HG03196 (cell line): ENCODE measurements around the gene GGACT.

ENCODE experiments used
- ATAC-seq: cut with Tn5 transposase; IDR thresholded peaks from one replicate; pipeline ENCODE4 v1.9.1; 2021; ENCODE audit not compliant: unreplicated experiment

Gene GGACT

DNA sequence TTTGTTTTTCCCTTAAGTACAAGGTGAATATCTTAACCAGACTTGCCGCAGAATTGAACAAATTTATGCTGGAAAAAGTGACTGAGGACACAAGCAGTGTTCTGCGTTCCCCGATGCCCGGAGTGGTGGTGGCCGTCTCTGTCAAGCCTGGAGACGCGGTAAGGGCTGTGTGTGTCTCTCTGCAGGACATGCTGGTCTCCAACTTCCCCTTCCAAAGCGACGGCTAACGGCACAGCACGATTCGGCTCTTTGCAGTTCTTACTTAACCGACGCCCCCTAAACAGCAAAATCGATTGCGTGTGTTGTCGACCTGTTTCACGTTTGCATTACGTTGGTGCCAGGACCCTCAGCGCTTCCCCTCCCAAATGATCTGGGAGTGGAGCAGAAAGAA, 73.2 kb downstream of the GGACT start:
- no peak for ATAC-seq

DNA sequence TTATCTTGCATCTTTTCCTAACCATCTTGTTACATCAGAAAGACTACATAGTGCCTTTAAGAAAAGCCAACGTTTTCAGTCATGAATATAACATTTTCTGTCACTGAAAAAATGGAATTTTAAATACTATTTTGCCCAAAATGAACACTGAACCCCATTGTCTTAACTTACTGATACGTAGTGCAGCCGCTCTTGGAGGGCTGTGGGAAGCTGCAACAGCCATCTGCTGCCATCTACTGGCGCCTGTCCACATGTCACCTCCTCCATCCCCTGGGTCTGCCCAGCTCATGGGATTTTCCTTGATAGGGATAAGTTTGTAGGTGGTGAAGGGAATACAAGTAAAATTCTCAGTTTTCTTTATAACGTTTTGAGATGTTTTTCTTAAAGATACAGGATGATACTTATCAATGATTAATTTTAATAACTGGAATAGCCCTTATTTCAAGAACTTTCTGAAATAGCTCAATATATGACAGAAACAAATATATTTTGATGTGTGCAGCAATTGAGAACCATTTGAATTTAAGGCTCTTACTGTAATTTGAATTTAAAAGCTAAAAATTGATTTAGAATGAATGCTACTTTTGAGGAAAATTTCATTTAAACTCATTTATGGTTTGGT, 73.7 kb downstream of the GGACT start:
- peak; percentile 74 for ATAC-seq

DNA sequence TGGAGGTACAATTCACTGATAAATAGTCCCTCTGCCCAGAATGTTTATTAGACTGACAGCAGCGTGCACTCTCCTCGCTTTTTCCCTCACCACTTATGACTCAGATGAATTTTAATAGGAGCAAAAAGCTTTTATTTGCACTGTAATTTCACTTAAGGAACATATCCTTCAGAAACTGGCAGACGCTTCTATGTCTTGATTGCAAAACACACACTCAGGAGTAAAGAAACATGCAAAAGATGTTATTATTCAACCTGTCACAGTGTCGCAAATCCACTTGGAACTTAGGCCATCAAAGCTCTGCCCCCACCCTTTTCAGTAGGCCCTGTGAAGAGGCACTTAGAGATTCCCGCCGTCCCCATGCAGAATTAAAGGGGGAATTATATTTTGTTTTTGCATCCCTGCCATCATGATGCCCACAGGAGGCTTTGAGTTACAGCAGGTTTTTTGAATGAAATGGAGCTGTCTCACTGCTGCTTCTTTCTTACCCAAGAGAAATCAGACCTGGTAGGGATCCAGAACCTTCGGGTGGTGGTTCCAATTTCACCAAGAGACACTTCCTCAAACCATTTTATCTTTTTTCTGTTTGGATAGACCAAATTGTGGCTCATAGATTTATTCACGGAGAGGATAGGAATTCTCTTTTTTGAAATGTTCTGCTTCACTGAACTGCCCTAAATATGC, 74.5 kb downstream of the GGACT start:
- ATAC-seq: no peak

DNA sequence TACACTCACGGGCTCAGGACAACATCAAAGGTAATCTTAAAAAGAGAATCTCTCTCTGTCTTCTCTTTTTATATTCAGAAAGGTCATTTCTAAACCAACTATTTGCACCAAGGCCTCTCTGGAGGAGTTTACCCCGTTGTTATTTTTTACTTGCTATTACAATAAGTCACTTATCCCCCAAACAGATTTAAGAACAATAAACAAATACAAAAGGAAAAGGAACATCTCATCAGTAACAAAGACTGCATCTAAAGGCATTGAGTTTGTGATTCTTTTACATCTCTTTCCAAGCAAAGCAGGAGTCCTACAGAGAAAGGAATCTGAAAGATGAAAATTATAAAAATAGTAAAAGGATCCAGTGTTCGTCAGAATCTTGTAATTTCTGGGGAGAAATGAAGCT, 75.4 kb downstream of the GGACT start:
- no peak for ATAC-seq

DNA sequence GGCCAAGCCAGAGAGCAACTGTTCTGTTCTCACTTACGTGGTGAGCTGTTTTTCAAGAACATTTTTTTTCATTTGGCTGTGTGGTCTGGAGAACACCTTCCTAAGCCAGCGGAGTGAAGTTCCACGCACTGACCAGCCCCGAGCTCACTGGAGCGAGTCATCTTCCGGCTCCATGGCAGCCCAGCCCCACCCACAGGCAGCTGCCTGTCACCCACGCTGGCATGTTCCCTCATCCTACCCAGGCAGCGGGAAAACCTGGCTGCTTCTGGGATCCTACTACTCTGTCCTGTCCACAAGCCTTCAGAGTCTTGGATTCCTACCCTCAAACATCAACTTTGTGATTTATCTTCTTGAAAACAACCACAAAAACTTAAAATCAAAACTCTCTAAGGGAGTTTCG, 76.2 kb downstream of the GGACT start:
- no peak for ATAC-seq

DNA sequence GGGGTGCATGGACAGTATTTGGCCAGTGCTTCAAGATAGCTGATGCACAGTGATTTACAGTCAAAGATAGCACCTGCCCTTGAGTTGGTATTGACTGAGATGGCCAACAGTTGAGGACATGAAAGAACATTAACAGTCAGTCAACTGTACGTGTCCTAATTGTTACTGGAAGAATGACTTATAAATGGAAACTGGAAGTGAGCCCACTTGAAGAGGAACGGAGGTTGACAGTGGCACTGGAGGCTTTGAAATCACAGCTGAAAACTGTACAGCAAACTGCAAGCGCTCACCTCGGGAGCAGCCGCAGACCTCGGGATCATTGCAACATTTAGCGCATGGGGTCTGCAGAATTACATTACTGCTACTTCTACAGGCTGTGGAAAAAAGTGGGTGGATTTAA, 77.1 kb downstream of the GGACT start:
- no peak for ATAC-seq

DNA sequence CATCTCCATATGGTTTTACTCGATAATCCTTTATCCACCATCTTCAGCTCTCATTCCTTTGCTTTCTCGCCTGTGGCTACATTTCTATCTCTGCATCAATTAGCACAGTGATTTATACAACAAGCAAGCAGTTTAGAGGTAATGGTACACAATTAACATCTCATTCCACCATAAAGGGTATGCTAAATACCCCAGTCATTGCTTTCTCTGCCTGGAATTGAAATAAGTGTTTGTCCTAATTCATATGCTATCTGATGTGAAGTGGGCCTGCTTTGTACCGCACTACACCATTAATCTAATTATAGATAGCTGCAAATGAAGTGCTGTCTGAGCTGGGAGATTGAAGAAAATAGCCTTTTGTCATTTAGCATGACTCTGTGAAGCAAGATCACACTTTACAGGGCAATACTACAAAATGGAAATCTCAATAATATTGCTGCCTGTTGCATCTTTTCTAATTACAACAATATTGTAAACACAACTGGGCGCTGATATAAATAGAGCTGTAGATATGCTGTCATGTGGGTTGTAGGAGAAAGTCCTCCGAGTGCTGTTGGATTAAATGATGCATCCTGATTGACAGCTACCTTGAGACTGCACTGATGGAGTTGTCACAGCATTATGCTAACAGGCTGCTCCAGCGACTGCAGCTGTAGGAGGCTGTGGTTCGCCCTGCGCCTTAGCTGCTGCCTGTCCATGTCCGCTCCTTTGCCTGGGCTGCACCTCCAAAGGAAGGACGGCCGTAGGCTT, 78.2 kb downstream of the GGACT start:
- no peak for ATAC-seq

DNA sequence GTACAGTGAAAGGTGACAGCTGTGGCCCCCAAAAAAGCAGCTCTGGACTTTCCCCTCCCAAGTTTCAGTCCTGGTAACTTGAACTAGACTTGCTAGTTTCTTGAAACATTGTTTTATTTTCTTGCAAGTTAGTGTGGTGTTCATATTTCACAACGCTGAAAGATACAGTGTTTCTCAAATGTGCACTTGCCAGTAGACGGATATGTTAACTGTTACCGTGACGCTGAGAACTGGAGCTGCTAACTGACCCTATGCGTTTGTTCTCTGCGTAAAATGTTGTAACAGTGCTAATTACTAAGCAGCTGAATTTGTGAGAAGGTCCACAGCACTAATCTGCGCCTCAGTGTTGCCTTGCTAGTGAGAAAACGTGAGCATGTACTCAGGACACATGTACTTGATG, 79.6 kb downstream of the GGACT start:
- no peak for ATAC-seq

DNA sequence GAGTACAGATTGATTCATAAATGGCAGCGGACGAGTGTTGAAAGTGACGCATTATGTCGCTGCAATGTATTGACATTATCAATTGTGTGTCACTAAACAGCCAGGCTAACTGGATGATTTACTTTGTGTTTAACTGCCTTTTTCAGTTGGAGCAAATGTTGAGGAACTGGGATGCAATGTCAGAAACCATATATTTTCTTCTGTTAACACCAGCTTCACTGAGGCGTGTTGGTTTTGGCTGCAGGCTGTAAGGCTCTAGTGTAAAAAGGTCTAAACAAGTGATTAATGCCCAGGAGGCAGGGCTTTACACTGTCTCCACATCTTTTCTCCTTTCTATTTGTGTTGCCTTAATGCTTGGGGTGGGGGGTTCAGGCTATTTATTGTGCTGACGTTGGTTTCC, 80.1 kb downstream of the GGACT start:
- no peak for ATAC-seq

DNA sequence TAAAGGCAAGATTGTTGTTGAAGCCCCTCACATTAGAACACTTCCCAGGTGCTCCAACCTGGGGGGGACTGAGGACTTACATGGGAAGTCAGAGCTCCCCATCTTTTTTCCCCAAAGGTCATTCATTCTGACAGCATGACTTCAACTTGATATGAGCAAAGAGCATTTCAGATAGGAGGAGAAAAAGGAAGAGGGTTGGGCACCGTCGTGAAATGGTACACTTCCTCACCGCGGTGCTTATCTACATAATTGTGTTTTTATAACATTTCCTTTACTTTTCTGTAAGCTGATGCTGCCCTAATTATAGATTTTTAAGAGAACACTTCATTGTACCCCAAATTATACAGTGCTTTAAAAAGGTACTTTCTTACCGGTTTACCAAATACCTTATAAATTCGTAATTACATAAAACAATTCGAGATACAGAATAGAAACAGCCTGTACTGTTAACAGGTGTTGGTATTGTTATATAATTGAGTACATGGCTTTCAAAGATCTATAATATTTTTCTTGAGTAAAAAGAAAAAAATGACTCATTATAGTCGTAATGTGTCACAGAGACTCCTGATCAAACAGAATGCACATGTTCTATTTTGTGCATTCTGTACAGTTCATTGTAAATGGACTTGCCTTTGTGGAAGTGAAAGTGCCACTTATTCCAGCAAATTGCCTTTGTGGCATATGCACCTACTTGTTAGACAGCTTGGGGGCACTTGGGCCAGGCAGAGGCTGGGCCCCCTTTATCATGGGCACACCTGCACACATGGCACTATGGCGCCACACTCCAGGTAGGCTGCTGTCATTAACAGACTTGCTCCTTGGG, 81.8 kb downstream of the GGACT start:
- no peak for ATAC-seq

DNA sequence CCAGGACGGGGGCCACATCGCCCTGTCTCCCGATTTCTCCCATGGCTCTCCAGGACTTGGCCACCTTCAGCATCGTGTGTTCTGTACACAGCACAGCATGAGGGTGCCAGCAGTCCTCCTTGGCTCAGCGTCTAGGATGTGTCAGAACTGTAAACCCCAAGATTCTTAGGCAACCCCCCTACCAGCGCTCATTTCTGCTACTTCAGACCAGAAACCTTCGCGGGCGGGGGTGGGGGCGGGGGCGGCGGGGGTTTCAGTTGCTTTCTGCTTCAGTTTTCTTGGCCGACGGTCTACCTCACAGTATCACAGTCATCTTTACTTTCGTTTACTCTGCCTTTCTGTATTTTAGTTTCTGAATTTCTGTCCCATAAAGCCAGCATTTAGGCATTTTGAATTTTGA, 82.4 kb downstream of the GGACT start:
- no peak for ATAC-seq

DNA sequence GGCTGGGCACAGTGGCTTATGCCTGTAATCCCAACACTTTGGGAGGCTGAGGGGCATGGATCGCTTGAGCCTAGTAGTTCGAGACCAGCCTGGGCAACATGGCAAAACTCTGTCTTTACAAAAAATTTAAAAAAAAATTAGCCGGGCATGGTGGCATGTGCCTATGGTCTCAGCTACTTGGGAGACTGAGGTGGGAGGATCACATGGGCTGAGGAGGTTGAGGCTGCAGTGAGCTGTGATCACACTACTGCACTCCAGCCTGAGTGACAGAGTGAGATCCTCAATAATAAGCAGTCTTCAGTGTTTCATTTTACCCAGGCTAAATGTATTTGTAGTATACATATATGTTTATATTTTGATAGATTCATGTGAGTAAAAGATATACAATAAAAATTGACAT, 85.0 kb downstream of the GGACT start:
- ATAC-seq: no peak

DNA sequence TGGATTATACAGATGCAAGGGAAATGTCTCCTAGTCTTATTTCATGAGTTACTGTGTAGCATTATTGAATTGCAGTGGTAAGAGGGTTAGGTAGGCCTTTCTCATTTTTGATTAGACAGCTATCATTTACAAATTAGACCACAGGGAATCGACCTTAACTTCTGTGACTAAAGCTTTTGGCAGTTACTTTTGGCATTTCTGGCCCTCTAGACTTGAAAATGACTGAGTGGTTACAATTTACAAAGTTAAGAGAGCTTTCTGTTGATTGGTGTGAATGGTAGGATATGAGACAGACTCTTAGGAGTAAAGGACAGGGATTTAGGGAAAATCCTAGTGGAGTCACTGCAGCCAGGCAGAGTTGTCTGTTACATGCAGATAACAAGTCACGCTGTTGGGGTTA, 86.1 kb downstream of the GGACT start:
- ATAC-seq: no peak

DNA sequence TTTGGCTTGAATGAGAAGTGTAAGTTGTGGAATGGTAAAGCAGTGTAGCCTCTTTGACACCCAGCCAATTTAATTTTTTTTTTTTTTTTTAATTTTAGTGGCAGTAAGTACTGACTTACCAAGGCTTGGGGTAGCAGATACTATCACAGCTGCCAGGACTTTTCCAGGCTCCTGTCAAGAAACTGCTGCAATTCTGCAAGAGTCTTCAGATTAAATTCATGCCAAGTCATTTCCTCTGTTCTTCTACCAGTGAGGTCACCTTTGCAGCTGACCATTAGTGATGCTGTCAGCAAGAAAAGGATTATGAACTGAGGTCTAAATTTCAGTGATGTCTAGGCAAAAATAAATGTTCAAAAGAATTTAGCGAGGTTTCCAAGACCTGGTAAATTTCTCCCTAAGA, 91.2 kb downstream of the GGACT start:
- no peak for ATAC-seq

DNA sequence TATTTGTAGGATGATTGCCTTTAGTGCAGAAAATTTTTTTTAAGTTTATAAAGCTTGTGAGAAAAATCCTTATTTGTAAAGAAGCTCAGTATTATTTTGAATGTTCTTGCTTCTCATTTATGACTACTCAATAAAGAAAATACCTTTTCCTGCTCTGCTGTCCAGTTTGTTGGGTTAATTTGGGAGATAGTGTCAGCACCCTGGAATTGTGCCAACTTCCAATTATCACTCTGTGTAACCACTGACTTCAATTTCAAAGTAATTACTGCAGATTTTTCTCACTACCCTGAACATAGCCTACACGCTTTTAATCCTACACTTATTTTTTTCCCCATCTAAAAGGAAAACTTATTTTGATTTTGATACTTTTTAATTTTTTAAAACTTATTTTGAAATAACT, 93.1 kb downstream of the GGACT start:
- no peak for ATAC-seq

DNA sequence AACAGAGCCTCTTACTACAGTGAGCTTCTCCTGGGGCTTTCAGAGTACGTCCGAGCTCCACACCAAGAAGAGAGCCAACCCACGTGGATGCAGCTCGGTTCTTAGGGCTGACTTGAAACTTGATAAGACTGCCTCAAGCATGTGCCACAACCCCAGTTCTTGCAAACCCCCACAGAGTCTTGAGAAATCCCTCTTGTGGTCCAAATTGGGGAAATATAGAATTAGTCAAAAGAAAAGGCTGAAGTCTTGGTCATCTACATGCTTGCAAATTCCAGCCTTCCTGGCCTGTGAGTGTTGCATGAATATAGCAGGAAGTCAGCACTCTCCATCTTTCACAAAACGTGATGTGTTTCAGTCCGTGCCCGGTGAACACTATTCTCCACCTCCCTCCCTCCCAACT, 95.2 kb downstream of the GGACT start:
- ATAC-seq: no peak

DNA sequence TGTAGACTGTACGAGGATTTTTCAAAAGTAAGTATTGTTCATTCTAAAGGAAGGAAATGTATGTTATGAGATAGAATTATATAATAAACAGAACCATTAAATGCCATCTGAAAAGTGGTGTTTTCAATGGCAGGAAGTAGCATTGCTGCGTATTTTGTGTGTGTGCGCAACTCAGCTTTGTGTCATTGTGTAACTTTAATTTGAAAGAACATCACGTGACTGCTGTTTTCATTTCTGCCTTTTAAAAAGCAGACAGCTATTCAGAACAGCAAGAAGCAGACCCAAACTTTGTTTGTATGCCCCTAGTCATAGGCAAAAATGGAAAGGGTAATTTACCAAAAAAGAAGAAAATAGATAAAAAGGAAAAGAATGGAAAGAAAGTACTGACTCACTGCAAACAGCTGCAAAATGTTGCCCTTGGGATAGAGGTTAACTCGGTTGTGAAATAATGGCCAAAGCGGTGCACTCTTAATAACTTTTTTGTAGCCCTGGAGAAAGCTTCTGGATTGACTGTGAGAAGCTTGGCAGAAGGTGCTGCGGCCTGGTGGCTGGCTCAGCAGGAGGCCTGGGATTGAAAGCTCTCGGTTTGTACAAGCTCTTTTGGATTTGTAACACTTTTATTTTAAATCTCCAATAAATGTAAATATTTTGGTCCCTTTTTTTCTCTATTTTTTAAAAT, 97.3 kb downstream of the GGACT start:
- ATAC-seq: no peak

DNA sequence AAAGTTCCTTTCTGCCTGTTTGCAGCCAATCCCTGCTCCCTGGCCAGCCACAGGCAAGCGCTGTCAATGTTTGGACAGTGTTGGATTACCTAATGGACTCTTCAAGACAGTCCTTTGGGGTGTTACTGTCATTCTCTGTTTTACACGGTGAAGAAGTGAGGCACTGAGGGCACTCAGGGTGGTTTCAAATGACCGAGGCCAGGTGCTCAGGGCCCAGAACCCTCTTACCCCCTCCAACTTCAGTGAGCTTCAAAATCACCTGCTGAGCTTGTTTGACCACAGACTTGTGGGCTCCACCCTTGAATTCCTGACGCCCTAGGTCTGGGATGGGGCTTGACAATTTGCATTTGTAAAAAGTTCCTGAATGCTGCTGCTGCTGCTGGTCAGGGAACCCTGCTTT, 97.9 kb downstream of the GGACT start:
- ATAC-seq: no peak

DNA sequence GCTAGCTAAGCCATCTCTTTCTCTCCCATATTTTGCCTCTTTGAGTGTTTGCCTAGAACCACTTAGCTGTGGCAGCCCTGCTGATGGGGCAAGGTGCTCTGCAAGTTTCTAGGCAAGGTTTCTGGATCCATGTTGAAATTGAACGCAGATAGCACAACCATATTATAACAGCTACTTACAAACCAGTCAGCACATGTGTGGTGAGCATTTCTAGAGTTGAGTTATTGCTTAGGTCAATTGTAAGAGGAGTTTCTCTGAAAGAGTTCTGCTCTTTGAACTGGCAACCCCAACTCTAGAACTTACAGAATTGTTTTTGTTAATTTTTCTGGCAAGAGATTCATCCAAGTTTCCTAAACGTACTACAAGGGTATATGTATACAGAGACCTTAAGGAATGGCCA, 103.3 kb downstream of the GGACT start:
- no peak for ATAC-seq

DNA sequence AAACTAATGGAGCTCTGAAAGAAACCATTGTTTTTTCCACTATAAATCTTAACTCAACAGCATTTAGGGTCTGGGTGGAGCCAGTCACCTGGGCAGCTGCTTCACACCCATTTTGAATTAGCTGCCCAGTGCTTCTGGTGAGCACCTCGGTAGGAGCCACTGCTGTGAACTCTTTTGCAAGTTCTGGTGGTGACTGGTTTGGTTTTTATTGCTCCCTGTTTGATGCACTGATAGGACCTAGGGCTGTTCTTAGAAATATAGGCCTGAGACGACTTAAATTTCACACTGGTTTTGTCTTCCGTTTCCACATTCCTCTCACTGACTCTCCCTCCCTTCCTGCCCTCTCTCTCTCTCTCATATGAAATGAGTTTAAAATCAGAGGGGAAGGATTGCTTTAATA, 103.9 kb downstream of the GGACT start:
- no peak for ATAC-seq

DNA sequence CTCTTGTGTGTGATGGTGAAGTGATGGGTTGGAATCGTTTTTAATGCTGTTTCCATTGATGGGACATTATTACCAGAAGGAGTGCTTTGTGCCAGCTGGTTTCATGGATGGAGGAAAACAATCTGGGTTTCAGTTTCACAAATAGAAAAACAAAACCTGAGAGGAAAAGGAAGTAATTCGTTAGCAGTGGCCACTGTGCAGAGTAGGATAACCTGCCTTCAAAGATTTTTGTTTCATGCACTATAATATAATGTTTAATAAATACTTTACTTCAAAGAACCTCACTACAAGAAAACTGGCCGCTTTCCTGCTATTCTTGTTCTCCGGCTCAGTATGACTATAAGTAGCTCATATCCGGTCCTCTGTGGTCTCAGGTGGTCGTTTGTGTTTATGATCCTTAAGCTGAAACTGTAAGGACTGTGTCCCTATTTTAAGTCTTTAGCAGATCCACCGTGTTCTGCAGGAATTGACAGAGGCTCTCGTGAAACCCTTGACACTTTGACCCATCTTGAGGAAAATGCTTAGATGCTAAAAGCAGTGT, 104.7 kb downstream of the GGACT start:
- ATAC-seq: no peak
